ENCODE data around the gene RAB6B.
A peak's percentile ranks its signal among the peaks of the same experiment; 100 is the strongest.

The RAB6B gene

DNA sequence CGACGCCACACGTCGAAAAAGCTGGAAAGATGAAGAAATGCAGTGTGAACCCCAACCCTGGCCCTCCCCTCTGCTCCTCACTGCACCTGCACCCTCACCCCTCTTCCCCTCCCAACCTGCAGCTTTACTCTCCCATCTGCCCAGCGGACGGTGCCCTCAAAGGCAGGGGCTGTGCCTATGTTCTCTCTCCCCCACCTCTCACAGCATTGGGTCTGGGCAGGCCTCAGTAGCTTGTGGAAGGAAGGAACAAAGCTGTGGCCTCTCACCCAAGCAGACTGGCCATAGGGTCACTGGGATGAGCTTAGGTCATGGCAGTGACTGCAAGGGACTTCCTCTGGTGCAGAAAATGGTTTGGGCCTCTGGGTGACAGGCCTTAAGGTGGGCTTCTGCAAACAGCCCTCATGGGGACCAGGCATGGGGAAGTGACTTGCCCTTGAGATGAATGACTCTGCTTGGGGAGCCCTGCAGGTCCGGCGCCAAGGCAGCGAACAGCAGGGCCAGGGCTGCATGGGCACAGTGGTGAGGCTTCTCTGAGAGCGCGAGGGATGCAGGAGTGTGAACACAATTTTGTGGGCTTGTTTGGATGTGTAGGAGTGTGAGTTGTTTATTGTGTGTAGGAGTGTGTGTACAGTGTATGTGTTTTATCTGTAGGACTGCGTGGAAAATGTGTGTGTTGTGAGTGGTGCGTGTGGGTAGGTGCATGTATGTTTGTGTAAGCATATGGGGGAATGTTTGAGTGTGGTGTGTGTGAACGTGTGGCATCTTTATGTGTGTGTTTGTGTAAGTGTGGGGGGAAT is 60.9 kb downstream of the RAB6B start:
- no peak for DNase-seq

- DNase-seq: no peak
Measured at GRCh38 chr3:133833880-133834620, 61.6 kb downstream of the RAB6B start.

DNA sequence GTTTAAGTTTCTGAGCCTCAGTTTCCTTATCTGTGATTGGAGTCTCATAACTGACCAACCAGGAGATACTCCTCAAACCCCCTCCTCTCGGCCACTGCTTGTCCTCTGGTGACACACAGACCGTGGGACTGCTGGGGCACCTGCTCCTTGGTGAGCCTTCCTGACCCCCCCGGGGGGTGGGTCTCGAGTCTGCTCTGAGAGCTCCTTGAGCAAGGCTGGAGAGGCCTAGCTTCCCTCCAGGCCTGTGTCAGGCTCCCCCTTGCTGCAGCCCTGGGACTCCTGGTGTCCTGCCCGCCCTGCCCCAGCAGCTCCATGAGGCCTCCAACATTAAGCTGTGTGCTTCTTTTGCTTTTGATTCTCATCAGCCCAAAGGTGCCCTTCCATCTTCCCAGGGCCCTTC is 62.4 kb downstream of the RAB6B start:
- DNase-seq: no peak

DNA sequence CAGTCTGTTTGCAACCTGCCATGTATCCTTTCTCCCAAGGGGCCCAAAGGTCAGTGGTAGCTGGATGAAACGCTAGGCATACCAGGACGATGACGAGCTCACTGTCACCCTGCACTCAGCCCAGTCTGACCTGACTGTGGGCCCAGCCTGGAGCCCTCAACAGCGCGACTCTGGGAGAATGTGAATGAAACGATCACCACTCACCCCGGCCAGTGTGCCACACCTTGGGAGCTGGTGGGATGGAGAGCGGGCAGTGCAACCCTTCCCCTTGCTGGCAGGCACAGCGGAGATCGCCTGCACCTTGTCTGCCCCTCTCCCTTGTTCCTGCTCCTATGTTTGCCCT is 62.9 kb downstream of the RAB6B start:
- DNase-seq: no peak

- no peak for DNase-seq
Measured at GRCh38 chr3:133831966-133832801, 63.5 kb downstream of the RAB6B start.

- no peak for DNase-seq
Measured at GRCh38 chr3:133830071-133830470, 65.6 kb downstream of the RAB6B start.

GRCh38 chr3:133829310-133829707 is 66.4 kb downstream of the RAB6B start:
- no peak for DNase-seq

- DNase-seq: peak; percentile 6
Measured at GRCh38 chr3:133828576-133829309, 66.9 kb downstream of the RAB6B start.

DNA sequence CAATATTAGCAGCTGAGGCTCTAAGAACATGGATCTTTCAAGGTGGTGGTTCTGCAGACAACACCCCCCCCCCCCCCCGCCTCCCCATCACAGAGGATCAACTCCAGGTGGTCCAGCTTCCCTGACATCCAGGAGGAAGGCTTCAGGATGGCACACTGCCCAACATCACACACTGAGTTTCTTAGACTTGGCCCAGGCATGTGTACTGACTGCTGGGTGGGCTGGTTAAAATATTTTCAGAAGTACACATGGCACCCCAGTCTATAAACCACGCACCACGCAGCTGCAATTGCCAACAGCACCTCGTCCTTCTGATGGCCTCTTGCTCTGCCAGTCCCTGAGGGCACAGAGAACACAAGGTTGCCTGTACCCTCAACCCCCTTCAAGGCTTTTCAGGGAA is 68.0 kb downstream of the RAB6B start:
- DNase-seq: no peak

DNA sequence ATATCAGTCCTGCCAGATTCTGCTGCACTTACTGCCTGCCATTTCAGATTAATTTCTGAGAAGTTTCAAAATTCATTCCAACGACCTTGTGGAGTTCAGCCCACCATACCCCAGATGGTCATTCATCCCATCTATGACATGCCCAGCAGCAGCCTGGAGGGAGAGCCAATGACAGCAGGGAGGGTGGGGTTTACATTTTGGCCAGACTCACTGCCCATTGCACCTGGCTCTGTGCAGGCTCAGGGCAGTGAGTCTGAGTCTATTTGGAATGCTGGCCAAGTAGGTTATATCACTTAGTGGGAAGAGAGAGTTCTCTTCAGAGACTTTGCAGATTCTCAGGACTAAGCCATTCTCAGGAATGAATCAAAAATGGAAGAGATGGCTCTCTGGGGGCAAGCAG is 68.5 kb downstream of the RAB6B start:
- peak; percentile 26 for DNase-seq

GRCh38 chr3:133825969-133826727 is 69.5 kb downstream of the RAB6B start:
- no peak for DNase-seq

DNA sequence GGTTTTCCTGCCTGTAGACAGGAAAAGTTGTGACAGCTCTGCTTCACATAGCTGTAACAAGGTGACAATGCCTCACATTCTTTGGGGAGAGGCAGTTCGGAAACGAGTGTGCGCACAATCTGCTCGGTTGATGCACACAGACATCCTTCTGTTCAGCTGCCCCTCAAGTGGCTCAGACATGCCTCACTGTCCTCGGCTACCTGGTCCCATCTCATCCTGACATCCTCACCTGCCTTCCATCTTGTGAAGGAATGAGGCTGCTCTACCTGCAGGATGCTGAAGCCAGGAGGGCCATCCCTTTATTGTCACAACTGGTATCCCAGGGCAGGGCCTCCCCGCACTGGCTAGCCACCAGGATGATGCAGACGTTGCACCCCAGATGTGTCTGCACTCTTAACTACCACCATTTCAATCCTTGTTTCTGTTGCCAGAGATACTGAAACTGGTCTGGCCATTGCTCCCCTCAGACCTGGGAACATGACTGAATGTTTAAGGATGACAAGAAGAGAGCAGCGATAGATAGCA is 70.7 kb downstream of the RAB6B start:
- DNase-seq: no peak

DNA sequence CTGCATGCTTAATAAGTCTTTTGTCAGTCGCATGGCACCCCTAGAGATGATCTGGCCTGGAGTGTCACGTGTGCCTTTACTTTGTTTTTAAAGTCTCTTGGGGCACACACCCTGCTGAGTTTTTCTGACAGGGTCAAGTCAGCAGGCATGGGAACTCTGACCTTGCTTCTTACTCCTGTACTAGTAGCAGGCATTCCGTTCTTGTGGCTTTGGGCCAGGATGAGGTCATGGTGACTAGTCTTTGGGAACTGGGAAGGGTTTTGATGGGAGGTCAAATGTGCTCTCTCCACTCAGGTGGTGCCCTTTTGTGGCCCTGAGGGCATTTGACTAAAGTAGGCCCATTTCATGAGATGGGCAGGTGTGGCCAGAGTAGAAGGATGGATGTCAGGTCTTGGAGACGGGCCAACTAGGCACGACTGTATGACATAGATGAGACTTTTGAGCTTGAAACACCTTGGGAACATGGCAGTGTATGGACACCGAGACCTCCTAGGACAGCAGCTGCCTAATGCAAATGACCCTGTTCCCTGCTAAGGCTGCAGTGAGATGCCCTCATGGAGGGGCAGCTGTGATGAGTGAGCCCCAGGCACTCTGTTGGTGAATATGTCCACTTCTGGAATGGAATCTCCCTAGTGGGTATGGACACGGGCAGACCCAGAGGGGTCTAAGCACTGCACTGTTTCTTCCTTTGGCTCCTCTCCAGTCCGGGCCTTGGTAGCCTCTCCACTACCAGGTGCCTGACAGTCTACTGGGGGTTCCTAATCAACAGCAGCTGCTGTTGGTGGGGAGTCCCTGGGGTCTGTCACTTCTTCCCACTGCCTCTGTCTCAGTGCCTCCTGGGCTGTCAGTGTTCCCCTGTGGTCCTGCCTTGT is 73.7 kb downstream of the RAB6B start:
- DNase-seq: no peak

GRCh38 chr3:133820889-133821675 is 74.6 kb downstream of the RAB6B start:
- no peak for DNase-seq

GRCh38 chr3:133820129-133820528 is 75.6 kb downstream of the RAB6B start:
- DNase-seq: no peak

- no peak for DNase-seq
Measured at GRCh38 chr3:133815386-133815785, 80.3 kb downstream of the RAB6B start.

- DNase-seq: no peak
Measured at GRCh38 chr3:133812872-133813271, 82.8 kb downstream of the RAB6B start.

- DNase-seq: peak; percentile 86
Measured at GRCh38 chr3:133805702-133806475, 89.8 kb downstream of the RAB6B start, which contains the start of gene SRPRB. SRPRB (plus strand) TSS chr3:133805815; CDS start chr3:133805849, 34 bp downstream.

DNA sequence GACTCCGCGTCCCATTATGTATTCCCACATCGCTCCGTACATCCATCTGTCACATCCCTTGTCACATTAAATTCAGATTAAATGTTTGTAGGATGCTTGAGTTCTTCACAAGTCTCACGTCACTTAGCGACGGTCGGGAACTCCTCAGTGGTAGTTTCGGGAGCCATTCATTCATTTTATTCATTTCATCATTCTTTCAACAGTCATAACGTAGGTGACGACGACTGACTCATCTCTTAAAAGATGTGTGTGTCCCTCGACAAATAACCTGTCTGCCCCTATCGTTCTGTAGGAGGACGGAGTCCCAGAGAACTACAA is 90.3 kb downstream of the RAB6B start:
- no peak for DNase-seq
